Smooth muscle cell (in vitro differentiated cells): ENCODE data around the gene ZNF19. TPM values are rescaled to one million over a fixed set of nuclear protein-coding genes. Genes with fewer than 3 reads are reported as not detected.

Source experiments
- DNase-seq: peaks from one replicate; lab custom pipeline; 2025; ENCODE audit not compliant: unreplicated experiment; lab: John Stamatoyannopoulos, UW
- H2AFZ ChIP-seq: fragments of 200-600 bp; sonication (generic); 2 replicates; pipeline ENCODE4 v1.6.0; 2016; ENCODE audit warnings: antibody characterized with exemption, low read depth, mild to moderate bottlenecking
- H3F3A ChIP-seq: fragments of 200-600 bp; sonication (generic); 2 replicates; pipeline ENCODE4 v1.6.0; 2017; ENCODE audit warnings: antibody characterized with exemption, low read depth
- H3K27ac ChIP-seq: fragments of 200-600 bp; sonication (generic); 2 replicates; pipeline ENCODE4 v1.5.1; 2016; ENCODE audit warnings: low read depth, mild to moderate bottlenecking
- H3K27me3 ChIP-seq: fragments of 200-600 bp; sonication (generic); 2 replicates; pipeline ENCODE4 v1.6.1; 2016; ENCODE audit warnings: low read depth, mild to moderate bottlenecking
- H3K36me3 ChIP-seq: fragments of 200-600 bp; sonication (generic); 2 replicates; pipeline ENCODE4 v1.5.1; 2016; ENCODE audit warnings: low read depth
- H3K4me1 ChIP-seq: fragments of 200-600 bp; sonication (generic); 2 replicates; pipeline ENCODE4 v1.5.1; 2016; ENCODE audit warnings: low read depth
- H3K4me2 ChIP-seq: fragments of 200-600 bp; sonication (generic); 2 replicates; pipeline ENCODE4 v1.6.0; 2016; ENCODE audit warnings: mild to moderate bottlenecking
- H3K4me3 ChIP-seq: fragments of 200-600 bp; sonication (generic); 2 replicates; pipeline ENCODE4 v1.5.1; 2016; ENCODE audit warnings: mild to moderate bottlenecking
- H3K79me2 ChIP-seq: fragments of 200-600 bp; sonication (generic); 2 replicates; pipeline ENCODE4 v1.6.0; 2016; ENCODE audit warnings: low read depth, mild to moderate bottlenecking
- H3K9ac ChIP-seq: fragments of 200-600 bp; sonication (generic); 2 replicates; pipeline ENCODE4 v1.6.0; 2016; ENCODE audit warnings: low read depth
- H3K9me3 ChIP-seq: fragments of 200-600 bp; sonication (generic); replicated peaks from 2 replicates; pipeline ENCODE4 v1.5.1; 2016; ENCODE audit warnings: low read depth
- H4K20me1 ChIP-seq: fragments of 200-600 bp; sonication (generic); 2 replicates; pipeline ENCODE4 v1.6.0; 2016; ENCODE audit warnings: low read depth
- WGBS: methylation state at CpG from one replicate; pipeline ENCODE4 v1.1.7; 2016; ENCODE audit warnings: low lambda C conversion rate; 5-methylcytosine and 5-hydroxymethylcytosine counted together
- polyA plus RNA-seq: library from polyadenylated mRNA; unstranded; fragments of >200 nt; fragmentation: Nextera tagmentation; extraction: Ambion mirVana; gene quantifications from 2 replicates; pipeline ENCODE4 v1.2.1, GENCODE V29; 2016
- total RNA-seq: library from RNA; depleted of rRNA; stranded (reverse); fragments of >200 nt; gene quantifications from 2 replicates; pipeline ENCODE4 v1.2.3, GENCODE V29; 2014
- TF ChIP-seq, protein P1 (sequence below): fragments of 200-600 bp; sonication (generic); IDR thresholded peaks from 2 replicates; pipeline ENCODE4 v1.5.1; 2017; ENCODE audit warnings: borderline replicate concordance, mild to moderate bottlenecking, antibody characterized with exemption; ENCODE audit not compliant: insufficient read depth, poor library complexity, severe bottlenecking

ZNF19 gene
- total and polyA plus RNA-seq, 2 experiments from 2014 or later = 0.37 to 4.6 TPM

DNA sequence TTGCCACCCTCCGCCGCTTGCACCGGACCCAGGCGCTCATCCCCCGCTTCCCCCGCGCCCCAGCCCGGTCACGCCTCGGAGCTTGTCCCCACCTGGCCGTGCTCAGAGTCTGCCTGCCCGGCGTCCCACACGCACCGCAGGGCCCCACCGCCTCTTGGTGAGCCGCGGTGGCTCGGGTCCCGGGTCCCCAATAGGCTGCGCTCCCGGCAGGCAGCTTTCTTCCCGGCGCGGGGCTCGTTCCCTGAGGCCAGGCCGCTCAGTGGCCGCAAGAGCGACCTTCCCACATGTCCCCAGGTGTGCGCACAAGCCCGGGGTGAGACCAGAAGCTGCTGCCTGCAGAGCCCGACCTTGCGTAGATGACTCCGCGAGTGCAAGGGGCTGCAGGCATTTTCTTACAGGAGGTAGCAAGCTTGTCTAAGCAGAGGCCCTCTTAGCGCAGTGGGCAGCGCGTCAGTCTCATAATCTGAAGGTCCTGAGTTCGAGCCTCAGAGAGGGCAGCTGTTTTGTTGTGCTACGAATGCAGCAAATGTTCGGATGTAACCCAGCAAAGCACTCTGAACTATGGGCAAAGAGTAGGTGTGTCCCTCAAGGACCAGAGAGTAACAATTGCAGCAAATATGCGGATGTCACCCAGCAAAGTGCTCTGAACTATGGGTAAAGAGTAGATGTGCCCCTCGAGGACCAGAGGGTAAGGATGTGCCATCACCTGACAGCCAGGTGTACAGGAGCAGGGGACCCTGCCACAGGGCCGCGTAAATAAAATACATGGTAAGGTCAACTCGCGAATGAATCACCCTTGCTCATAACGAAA is 62.9 kb downstream of the ZNF19 start:
- under 1% methylated on average over 41 of the region's 48 CpGs for WGBS
- no peaks in the 10 kb centered on the region for H3K79me2 ChIP-seq
- TF ChIP-seq, protein P1, sequence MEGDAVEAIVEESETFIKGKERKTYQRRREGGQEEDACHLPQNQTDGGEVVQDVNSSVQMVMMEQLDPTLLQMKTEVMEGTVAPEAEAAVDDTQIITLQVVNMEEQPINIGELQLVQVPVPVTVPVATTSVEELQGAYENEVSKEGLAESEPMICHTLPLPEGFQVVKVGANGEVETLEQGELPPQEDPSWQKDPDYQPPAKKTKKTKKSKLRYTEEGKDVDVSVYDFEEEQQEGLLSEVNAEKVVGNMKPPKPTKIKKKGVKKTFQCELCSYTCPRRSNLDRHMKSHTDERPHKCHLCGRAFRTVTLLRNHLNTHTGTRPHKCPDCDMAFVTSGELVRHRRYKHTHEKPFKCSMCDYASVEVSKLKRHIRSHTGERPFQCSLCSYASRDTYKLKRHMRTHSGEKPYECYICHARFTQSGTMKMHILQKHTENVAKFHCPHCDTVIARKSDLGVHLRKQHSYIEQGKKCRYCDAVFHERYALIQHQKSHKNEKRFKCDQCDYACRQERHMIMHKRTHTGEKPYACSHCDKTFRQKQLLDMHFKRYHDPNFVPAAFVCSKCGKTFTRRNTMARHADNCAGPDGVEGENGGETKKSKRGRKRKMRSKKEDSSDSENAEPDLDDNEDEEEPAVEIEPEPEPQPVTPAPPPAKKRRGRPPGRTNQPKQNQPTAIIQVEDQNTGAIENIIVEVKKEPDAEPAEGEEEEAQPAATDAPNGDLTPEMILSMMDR = no peak
- no peaks in the 10 kb centered on the region for H4K20me1 ChIP-seq
- peak overlapping the region; percentile 46 for H3K4me3 ChIP-seq
- H2AFZ ChIP-seq = peak overlapping the region; percentile 31
- no peaks in the 10 kb centered on the region for H3K4me1 ChIP-seq
- no peaks in the 10 kb centered on the region for H3K9me3 ChIP-seq
- no peaks in the 10 kb centered on the region for H3K36me3 ChIP-seq
- DNase-seq = no peak
- H3K27ac ChIP-seq = no peak overlapping the region
- peaks cover 36% of the 10 kb centered on the region for H3K27me3 ChIP-seq
- H3F3A ChIP-seq = peaks cover 12% of the 10 kb centered on the region
- H3K4me2 ChIP-seq = peak overlapping the region; percentile 74
- H3K9ac ChIP-seq = no peak overlapping the region

DNA sequence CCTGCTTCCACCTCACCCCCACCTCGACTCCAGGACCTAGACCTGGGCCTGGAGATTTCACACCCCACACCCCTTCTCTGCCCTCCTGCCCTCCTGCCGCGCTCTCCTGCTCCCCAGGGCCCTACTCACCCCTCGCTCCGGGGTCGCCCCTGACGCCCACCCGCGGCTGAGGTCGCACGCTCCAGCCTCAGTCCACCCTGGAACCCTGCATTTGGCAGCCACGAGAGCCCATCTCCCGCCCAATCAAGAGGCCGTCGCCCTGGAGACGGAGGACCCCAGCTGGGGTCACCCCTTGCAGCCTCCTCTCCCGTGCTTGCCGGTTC is 63.4 kb downstream of the ZNF19 start:
- no peak for DNase-seq
- WGBS = 6% methylated on average over 11 of the region's 18 CpGs
- Histone ChIP-seq H3K9me3 (no peaks in the 10 kb centered on the region), H3K36me3 (no peaks in the 10 kb centered on the region), H3K4me3 (peak overlapping the region; percentile 46), H3K27ac (no peak overlapping the region), H3K27me3 (peaks cover 36% of the 10 kb centered on the region), H3K9ac (no peak overlapping the region), H3K4me1 (no peaks in the 10 kb centered on the region), H2AFZ (peak overlapping the region; percentile 31), H4K20me1 (no peaks in the 10 kb centered on the region), H3K79me2 (no peaks in the 10 kb centered on the region), H3F3A (peaks cover 12% of the 10 kb centered on the region), H3K4me2 (peak overlapping the region; percentile 74)
- TF ChIP-seq, protein P1 = no peak

DNA sequence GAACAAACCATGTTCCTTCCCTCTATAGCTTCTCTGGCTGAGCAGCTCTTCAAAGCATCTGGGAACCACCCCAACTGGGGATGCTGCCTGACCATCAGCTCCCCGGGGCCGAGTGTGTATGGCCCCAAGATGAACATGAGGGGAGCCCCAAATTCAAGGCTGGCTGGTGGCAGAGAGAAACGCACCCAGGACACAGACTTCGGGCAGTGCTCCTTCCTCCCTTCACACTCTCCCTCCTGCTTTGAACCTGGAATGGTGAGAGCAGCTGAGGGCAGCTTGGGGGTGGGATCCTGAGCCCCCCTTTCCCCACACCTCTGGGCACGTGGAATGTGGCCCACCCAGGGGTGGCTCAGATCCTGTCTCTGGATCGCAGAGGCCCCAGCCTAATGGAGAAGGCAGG is 64.5 kb downstream of the ZNF19 start:
- Histone ChIP-seq H3K4me1 (no peaks in the 10 kb centered on the region), H4K20me1 (no peaks in the 10 kb centered on the region), H3K9me3 (no peaks in the 10 kb centered on the region), H2AFZ (no peak overlapping the region), H3K9ac (no peak overlapping the region), H3K27me3 (peaks cover 36% of the 10 kb centered on the region), H3K4me3 (no peak overlapping the region), H3K4me2 (no peak overlapping the region), H3F3A (peaks cover 12% of the 10 kb centered on the region), H3K79me2 (no peaks in the 10 kb centered on the region), H3K27ac (no peak overlapping the region), H3K36me3 (no peaks in the 10 kb centered on the region)
- no peak for DNase-seq
- WGBS = 65% methylated on average over 6 of the region's 6 CpGs
- TF ChIP-seq, protein P1 = no peak

DNA sequence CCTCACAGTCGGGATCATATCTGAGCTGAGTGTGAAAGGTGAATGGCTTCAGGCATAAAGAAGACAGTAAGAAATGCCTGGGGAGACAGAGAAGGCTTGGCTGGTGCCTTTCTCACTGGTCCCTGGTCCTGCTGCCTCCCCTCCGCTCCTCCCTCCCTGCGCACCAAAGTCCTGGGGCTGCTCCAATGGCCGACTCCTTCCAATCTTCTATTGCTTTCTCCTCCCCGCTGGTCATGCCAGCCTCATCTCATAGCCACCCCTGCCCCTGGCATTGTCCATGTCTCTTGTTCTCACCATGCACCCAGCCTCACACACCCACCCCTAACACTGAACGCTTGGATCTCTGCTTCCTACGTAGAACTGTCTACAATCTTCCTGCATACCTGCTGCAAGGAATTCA is 65.3 kb downstream of the ZNF19 start:
- Histone ChIP-seq H3K9me3 (no peaks in the 10 kb centered on the region), H3K4me3 (no peak overlapping the region), H2AFZ (no peak overlapping the region), H3K27me3 (peaks cover 36% of the 10 kb centered on the region), H3F3A (peaks cover 12% of the 10 kb centered on the region), H3K79me2 (no peaks in the 10 kb centered on the region), H3K4me1 (no peaks in the 10 kb centered on the region), H3K4me2 (no peak overlapping the region), H3K9ac (no peak overlapping the region), H3K27ac (no peak overlapping the region), H3K36me3 (no peaks in the 10 kb centered on the region), H4K20me1 (no peaks in the 10 kb centered on the region)
- WGBS = 85% methylated on average over 7 of the region's 7 CpGs
- TF ChIP-seq, protein P1 = no peak
- no peak for DNase-seq
